Vagina (tissue), 2 donors: ENCODE data around the gene PPFIBP2. TPM values are rescaled to one million over a fixed set of nuclear protein-coding genes. Genes with fewer than 3 reads are reported as not detected.

ENCODE experiments used
- DNase-seq, 2 donors: peaks; one replicate each; pipeline ENCODE4 v3.0.0-alpha.2; 2017; ENCODE audit errors: extremely low spot score in 2 of 2
- H3K27ac ChIP-seq: fragments of 200-600 bp; sonication (generic); one replicate; pipeline ENCODE4 v1.5.1; 2019
- H3K27me3 ChIP-seq: fragments of 200-600 bp; sonication (generic); one replicate; pipeline ENCODE4 v1.5.1; 2019
- H3K36me3 ChIP-seq, 2 donors: fragments of 200-600 bp; sonication (generic); one replicate each; pipeline ENCODE4 v1.5.1; 2017 to 2019
- H3K4me1 ChIP-seq: fragments of 200-600 bp; sonication (generic); one replicate; pipeline ENCODE4 v1.5.1; 2019
- H3K4me3 ChIP-seq, 2 donors: fragments of 200-600 bp; sonication (generic); 1 replicate in 1 of 2; 2 replicates in 1 of 2; pipeline ENCODE4 v1.5.1; 2016 to 2019
- H3K9me3 ChIP-seq: fragments of 200-600 bp; sonication (generic); one replicate; pipeline ENCODE4 v1.5.1; 2019
- POLR2A ChIP-seq, 2 donors: fragments of 450-650 bp; IDR thresholded peaks; one replicate each; pipeline ENCODE4 v1.6.1; 2017; ENCODE audit warnings: antibody characterized with exemption in 2 of 2, mild to moderate bottlenecking in 2 of 2, moderate library complexity in 2 of 2
- POLR2AphosphoS5 ChIP-seq, 2 donors: sonication (generic); formaldehyde crosslinking; IDR thresholded peaks; one replicate each; pipeline ENCODE4 v1.9.0; 2017; ENCODE audit warnings: antibody characterized with exemption in 2 of 2, mild to moderate bottlenecking in 2 of 2, low read depth in 1 of 2; ENCODE audit not compliant: insufficient read depth in 1 of 2
- intact Hi-C: fragments of 100-400 bp; cut with DNase I; formaldehyde crosslinking; loops from one replicate; pipeline ENCODE4 v1.15.1; 2023
- total RNA-seq: library from RNA; depleted of rRNA; stranded (reverse); fragments of >200 nt; gene quantifications from one replicate; pipeline ENCODE4 v1.2.3, GENCODE V29; 2016
- TF ChIP-seq, protein P1 (sequence below), 3 experiments: fragments of 450-650 bp in 2 of 3; fragments of 200-600 bp in 1 of 3; sonication (generic) in 1 of 3; IDR thresholded peaks; one replicate each; pipeline ENCODE4 v1.5.1; 2017 to 2019; ENCODE audit warnings: antibody characterized with exemption in 3 of 3, mild to moderate bottlenecking in 2 of 3, moderate library complexity in 2 of 3

PPFIBP2 gene
- total RNA-seq, 1 donor from 2014 or later: 48.1 TPM

DNA sequence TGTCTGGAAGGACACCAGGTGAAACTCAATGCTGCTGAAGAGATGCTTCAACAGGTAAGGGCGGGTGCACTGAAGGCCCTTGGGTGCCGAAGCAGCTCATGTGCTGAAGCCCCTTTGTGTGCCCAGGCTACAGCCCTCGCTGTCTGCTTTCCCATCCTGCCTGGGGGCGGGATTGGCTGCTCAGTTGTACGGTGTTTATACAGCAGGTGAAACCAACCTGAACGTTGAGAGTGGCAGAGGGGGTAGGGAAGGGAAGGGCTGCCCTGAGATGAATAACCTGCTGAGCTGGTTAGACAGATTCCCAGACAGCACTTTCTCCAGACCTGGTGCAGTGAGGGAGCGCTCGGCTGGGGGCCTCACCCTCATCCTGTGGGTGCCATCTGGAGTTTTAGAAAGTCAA is 83.8 kb downstream of the PPFIBP2 start:
- Histone ChIP-seq H3K36me3 (no peaks in the 10 kb centered on the region), H3K27ac (peak overlapping the region; percentile 23), H3K4me1 (peaks cover 46% of the 10 kb centered on the region), H3K27me3 (no peaks in the 10 kb centered on the region), H3K4me3 (no peak overlapping the region), H3K9me3 (no peaks in the 10 kb centered on the region)
- no peak for DNase-seq
- intact Hi-C loops: no loop called here
- TF ChIP-seq POLR2A (IDR thresholded peaks at IDR 0.05): no peak
- TF ChIP-seq, protein P1, sequence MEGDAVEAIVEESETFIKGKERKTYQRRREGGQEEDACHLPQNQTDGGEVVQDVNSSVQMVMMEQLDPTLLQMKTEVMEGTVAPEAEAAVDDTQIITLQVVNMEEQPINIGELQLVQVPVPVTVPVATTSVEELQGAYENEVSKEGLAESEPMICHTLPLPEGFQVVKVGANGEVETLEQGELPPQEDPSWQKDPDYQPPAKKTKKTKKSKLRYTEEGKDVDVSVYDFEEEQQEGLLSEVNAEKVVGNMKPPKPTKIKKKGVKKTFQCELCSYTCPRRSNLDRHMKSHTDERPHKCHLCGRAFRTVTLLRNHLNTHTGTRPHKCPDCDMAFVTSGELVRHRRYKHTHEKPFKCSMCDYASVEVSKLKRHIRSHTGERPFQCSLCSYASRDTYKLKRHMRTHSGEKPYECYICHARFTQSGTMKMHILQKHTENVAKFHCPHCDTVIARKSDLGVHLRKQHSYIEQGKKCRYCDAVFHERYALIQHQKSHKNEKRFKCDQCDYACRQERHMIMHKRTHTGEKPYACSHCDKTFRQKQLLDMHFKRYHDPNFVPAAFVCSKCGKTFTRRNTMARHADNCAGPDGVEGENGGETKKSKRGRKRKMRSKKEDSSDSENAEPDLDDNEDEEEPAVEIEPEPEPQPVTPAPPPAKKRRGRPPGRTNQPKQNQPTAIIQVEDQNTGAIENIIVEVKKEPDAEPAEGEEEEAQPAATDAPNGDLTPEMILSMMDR (IDR thresholded peaks at IDR 0.05): no peak
- TF ChIP-seq POLR2AphosphoS5 (IDR thresholded peaks at IDR 0.05; ENCODE audit: insufficient read depth in 1 of 2, low read depth in 1 of 2): no peak

DNA sequence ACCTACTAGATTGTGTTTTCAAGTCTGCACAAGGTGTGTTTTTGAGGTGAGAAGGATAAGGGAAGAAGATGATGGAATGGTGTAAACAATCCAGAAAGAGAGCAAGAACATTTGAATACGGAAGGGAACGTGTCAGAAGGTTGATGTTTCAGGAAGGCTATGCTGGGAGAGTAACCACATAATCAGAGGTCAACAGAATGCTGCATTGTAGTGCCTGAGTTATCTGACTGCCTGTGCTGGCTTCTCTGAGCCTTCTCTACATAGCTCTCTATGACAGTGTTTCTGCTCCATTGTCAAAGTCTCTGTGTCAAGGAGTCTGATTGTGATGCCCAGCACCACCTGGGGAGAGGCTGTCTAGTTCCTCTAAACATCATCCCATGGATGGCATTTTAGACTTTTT is 85.4 kb downstream of the PPFIBP2 start:
- Histone ChIP-seq H3K27ac (no peak overlapping the region), H3K9me3 (no peaks in the 10 kb centered on the region), H3K36me3 (no peaks in the 10 kb centered on the region), H3K4me3 (no peak overlapping the region), H3K27me3 (no peaks in the 10 kb centered on the region), H3K4me1 (peaks cover 34% of the 10 kb centered on the region)
- DNase-seq: no peak
- TF ChIP-seq, protein P1 (IDR thresholded peaks at IDR 0.05): no peak
- TF ChIP-seq POLR2AphosphoS5 (IDR thresholded peaks at IDR 0.05; ENCODE audit: insufficient read depth in 1 of 2, low read depth in 1 of 2) (no peak), POLR2A (IDR thresholded peaks at IDR 0.05) (no peak)
- intact Hi-C loops: no loop called here

GRCh38 chr11:7600205-7600775 is 86.5 kb downstream of the PPFIBP2 start:
- no peak overlapping the region for H3K4me3 ChIP-seq
- no peaks in the 10 kb centered on the region for H3K36me3 ChIP-seq
- DNase-seq: no peak
- H3K4me1 ChIP-seq: peaks cover 37% of the 10 kb centered on the region
- intact Hi-C loops: no loop called here
- H3K27me3 ChIP-seq: no peaks in the 10 kb centered on the region
- H3K9me3 ChIP-seq: no peaks in the 10 kb centered on the region
- peak in 1 of 2 donors; percentile 84 for TF ChIP-seq POLR2AphosphoS5 (IDR thresholded peaks at IDR 0.05; ENCODE audit: insufficient read depth in 1 of 2, low read depth in 1 of 2)
- TF ChIP-seq, protein P1 (IDR thresholded peaks at IDR 0.05): no peak
- H3K27ac ChIP-seq: no peak overlapping the region

GRCh38 chr11:7603031-7603781 is 89.4 kb downstream of the PPFIBP2 start:
- intact Hi-C loops: no loop called here
- H3K36me3 ChIP-seq: no peaks in the 10 kb centered on the region
- H3K27ac ChIP-seq: no peak overlapping the region
- TF ChIP-seq POLR2A (IDR thresholded peaks at IDR 0.05) (no peak), POLR2AphosphoS5 (IDR thresholded peaks at IDR 0.05; ENCODE audit: insufficient read depth in 1 of 2, low read depth in 1 of 2) (no peak)
- TF ChIP-seq, protein P1 (IDR thresholded peaks at IDR 0.05): no peak
- H3K4me1 ChIP-seq: peaks cover 35% of the 10 kb centered on the region
- no peak for DNase-seq
- H3K27me3 ChIP-seq: no peaks in the 10 kb centered on the region
- no peak overlapping the region for H3K4me3 ChIP-seq
- H3K9me3 ChIP-seq: no peaks in the 10 kb centered on the region

DNA sequence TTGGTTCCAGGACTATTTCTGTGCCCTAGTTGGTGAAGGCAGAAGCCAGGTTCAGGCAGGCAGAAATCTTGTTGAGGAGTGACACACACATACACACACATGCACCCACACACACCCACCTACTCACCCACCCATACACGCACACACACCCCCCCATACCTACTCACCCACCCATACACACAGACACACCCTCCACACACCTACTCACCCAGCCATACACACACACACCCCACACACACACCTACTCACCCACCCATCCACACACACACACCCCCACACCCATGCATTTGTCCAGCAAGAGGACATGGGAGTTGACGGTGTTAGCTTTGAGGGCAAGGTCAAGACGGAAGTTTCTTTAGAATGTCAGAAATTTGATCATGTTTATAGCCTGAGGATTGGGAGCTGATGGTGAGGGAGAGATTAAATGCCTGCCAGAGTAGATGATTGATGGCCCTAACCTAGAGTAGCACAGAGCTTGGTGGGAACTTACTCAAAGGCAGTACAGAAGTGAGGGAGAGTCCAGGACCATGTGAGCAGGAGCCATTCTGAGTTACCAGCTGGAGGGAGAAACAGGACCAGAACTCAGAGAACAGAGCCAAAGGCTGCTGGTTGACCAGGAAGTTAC is 90.6 kb downstream of the PPFIBP2 start:
- H3K27ac ChIP-seq: no peak overlapping the region
- no peaks in the 10 kb centered on the region for H3K27me3 ChIP-seq
- H3K36me3 ChIP-seq: no peaks in the 10 kb centered on the region
- DNase-seq: no peak
- TF ChIP-seq, protein P1 (IDR thresholded peaks at IDR 0.05): no peak
- no peak for TF ChIP-seq POLR2A (IDR thresholded peaks at IDR 0.05)
- no peak for TF ChIP-seq POLR2AphosphoS5 (IDR thresholded peaks at IDR 0.05; ENCODE audit: insufficient read depth in 1 of 2, low read depth in 1 of 2)
- intact Hi-C loops: no loop called here
- H3K9me3 ChIP-seq: no peaks in the 10 kb centered on the region
- H3K4me1 ChIP-seq: peaks cover 40% of the 10 kb centered on the region
- no peak overlapping the region for H3K4me3 ChIP-seq
